ENCODE data around the gene ORMDL3.

Gene ORMDL3

GRCh38 chr17:39927101-39927928 lies at the start of gene ORMDL3, which contains the start of gene LRRC3C:
TSS of gene ORMDL3 (minus strand) at chr17:39927601. CDS start at chr17:39924203, 3,398 bp downstream.
TSS of gene LRRC3C (plus strand) at chr17:39927732. CDS start at chr17:39941524, 13,792 bp downstream.
- DNase-seq = peak; percentile 80

- no peak for DNase-seq
Observed at GRCh38 chr17:39975801-39976200, 48.4 kb upstream of the ORMDL3 start.

GRCh38 chr17:39974433-39974832 lies 47.0 kb upstream of the ORMDL3 start:
- no peak for DNase-seq

- DNase-seq = no peak
Observed at GRCh38 chr17:39973496-39973895, 46.1 kb upstream of the ORMDL3 start.

GRCh38 chr17:39972271-39972670 lies 44.9 kb upstream of the ORMDL3 start:
- peak; percentile 44 for DNase-seq

- no peak for DNase-seq
Observed at GRCh38 chr17:39971076-39971603, 43.7 kb upstream of the ORMDL3 start.

GRCh38 chr17:39970157-39970692 lies 42.8 kb upstream of the ORMDL3 start:
- DNase-seq = no peak

GRCh38 chr17:39969375-39969774 lies 42.0 kb upstream of the ORMDL3 start:
- DNase-seq = no peak

- DNase-seq = no peak
Observed at GRCh38 chr17:39968761-39969160, 41.4 kb upstream of the ORMDL3 start.

GRCh38 chr17:39966771-39967170 lies 39.4 kb upstream of the ORMDL3 start:
- DNase-seq = no peak

- DNase-seq = no peak
Observed at GRCh38 chr17:39965017-39965699, 37.8 kb upstream of the ORMDL3 start.

- peak; percentile 28 for DNase-seq
Observed at GRCh38 chr17:39963829-39964228, 36.4 kb upstream of the ORMDL3 start.

- no peak for DNase-seq
Observed at GRCh38 chr17:39962642-39963220, 35.3 kb upstream of the ORMDL3 start, which contains the start of gene GSDMA. TSS of gene GSDMA (plus strand) at chr17:39963004. CDS start at chr17:39965688, 2,684 bp downstream.

GRCh38 chr17:39960524-39961041 lies 33.2 kb upstream of the ORMDL3 start:
- DNase-seq = no peak

- no peak for DNase-seq
Observed at GRCh38 chr17:39955726-39956225, 28.4 kb upstream of the ORMDL3 start.

- no peak for DNase-seq
Observed at GRCh38 chr17:39954876-39955275, 27.5 kb upstream of the ORMDL3 start.

- no peak for DNase-seq
Observed at GRCh38 chr17:39953471-39953888, 26.1 kb upstream of the ORMDL3 start.

- DNase-seq = peak; percentile 88
Observed at GRCh38 chr17:39952680-39953470, 25.5 kb upstream of the ORMDL3 start.

- DNase-seq = no peak
Observed at GRCh38 chr17:39951924-39952679, 24.7 kb upstream of the ORMDL3 start.

- no peak for DNase-seq
Observed at GRCh38 chr17:39950871-39951348, 23.5 kb upstream of the ORMDL3 start.

- no peak for DNase-seq
Observed at GRCh38 chr17:39949028-39949427, 21.6 kb upstream of the ORMDL3 start.
